Measurements from ENCODE around the gene SP2.
"Not testable (repeated sequence)": the region's sequence is repeated elsewhere in the genome, so short reads cannot be mapped to it uniquely, and the experiment has no call there.

SP2 gene

GRCh38 chr17:47929218-47930000 lies 33.4 kb downstream of the SP2 start:
- TF ChIP-seq GATA1 (IDR thresholded peaks at IDR 0.05; ENCODE audit: low read depth, low read length) = no peak
- no peak for DNase-seq

GRCh38 chr17:47931848-47932247 lies 35.8 kb downstream of the SP2 start:
- TF ChIP-seq GATA1 (IDR thresholded peaks at IDR 0.05; ENCODE audit: low read depth, low read length) (no peak), POLR2A (IDR thresholded peaks at IDR 0.05; ENCODE audit: low read length) (no peak)
- DNase-seq = no peak

- TF ChIP-seq GATA1 (IDR thresholded peaks at IDR 0.05; ENCODE audit: low read depth, low read length) = no peak
- TF ChIP-seq POLR2A (IDR thresholded peaks at IDR 0.05; ENCODE audit: low read length) = no peak
- no peak for DNase-seq
These were observed 38.8 kb downstream of the SP2 start for GRCh38 chr17:47934856-47935255.

- DNase-seq = not testable (repeated sequence)
These were observed 39.4 kb downstream of the SP2 start for GRCh38 chr17:47935468-47935867.

GRCh38 chr17:47935961-47936360 lies 39.9 kb downstream of the SP2 start:
- peak; percentile 95 to 97 for DNase-seq
- no peak for TF ChIP-seq GATA1 (IDR thresholded peaks at IDR 0.05; ENCODE audit: low read depth, low read length)
- TF ChIP-seq POLR2A (IDR thresholded peaks at IDR 0.05; ENCODE audit: low read length) = peak; percentile 46

- DNase-seq = no peak
- TF ChIP-seq GATA1 (IDR thresholded peaks at IDR 0.05; ENCODE audit: low read depth, low read length) = no peak
- TF ChIP-seq POLR2A (IDR thresholded peaks at IDR 0.05; ENCODE audit: low read length) = no peak
These were observed 41.9 kb downstream of the SP2 start for GRCh38 chr17:47937941-47938340.

- TF ChIP-seq POLR2A (IDR thresholded peaks at IDR 0.05; ENCODE audit: low read length) = peak; percentile 82
- TF ChIP-seq GATA1 (IDR thresholded peaks at IDR 0.05; ENCODE audit: low read depth, low read length) = no peak
- DNase-seq = peak; percentile 94 to 95
These were observed 45.4 kb downstream of the SP2 start, which contains the start of gene PNPO for GRCh38 chr17:47941246-47942095. PNPO (plus strand) TSS chr17:47941571; CDS start chr17:47941676, 105 bp downstream.

GRCh38 chr17:47942096-47942510 lies 46.1 kb downstream of the SP2 start:
- TF ChIP-seq GATA1 (IDR thresholded peaks at IDR 0.05; ENCODE audit: low read depth, low read length) (no peak), POLR2A (IDR thresholded peaks at IDR 0.05; ENCODE audit: low read length) (no peak)

GRCh38 chr17:47942568-47942967 lies 46.5 kb downstream of the SP2 start:
- DNase-seq = no peak
- TF ChIP-seq GATA1 (IDR thresholded peaks at IDR 0.05; ENCODE audit: low read depth, low read length) (no peak), POLR2A (IDR thresholded peaks at IDR 0.05; ENCODE audit: low read length) (no peak)

More at GRCh38 chr17:47942096-47942510, 46.1 kb downstream of the SP2 start:
- DNase-seq = peak; percentile 30 to 46

- TF ChIP-seq GATA1 (IDR thresholded peaks at IDR 0.05; ENCODE audit: low read depth, low read length) = no peak
- TF ChIP-seq POLR2A (IDR thresholded peaks at IDR 0.05; ENCODE audit: low read length) = no peak
These were observed 49.0 kb downstream of the SP2 start for GRCh38 chr17:47945080-47945479.

GRCh38 chr17:47945529-47946508 lies 49.8 kb downstream of the SP2 start:
- DNase-seq = no peak
- no peak for TF ChIP-seq POLR2A (IDR thresholded peaks at IDR 0.05; ENCODE audit: low read length)

More at GRCh38 chr17:47945080-47945479, 49.0 kb downstream of the SP2 start:
- DNase-seq = no peak

- TF ChIP-seq POLR2A (IDR thresholded peaks at IDR 0.05; ENCODE audit: low read length) = no peak
- DNase-seq = no peak
These were observed 50.5 kb downstream of the SP2 start for GRCh38 chr17:47946516-47946915.

- peak; percentile 83 to 89 for DNase-seq
- TF ChIP-seq GATA1 (IDR thresholded peaks at IDR 0.05; ENCODE audit: low read depth, low read length) = no peak
- TF ChIP-seq POLR2A (IDR thresholded peaks at IDR 0.05; ENCODE audit: low read length) = no peak
These were observed 50.9 kb downstream of the SP2 start for GRCh38 chr17:47946929-47947397.
